ENCODE data around the gene TFF1.

TFF1 gene

DNA sequence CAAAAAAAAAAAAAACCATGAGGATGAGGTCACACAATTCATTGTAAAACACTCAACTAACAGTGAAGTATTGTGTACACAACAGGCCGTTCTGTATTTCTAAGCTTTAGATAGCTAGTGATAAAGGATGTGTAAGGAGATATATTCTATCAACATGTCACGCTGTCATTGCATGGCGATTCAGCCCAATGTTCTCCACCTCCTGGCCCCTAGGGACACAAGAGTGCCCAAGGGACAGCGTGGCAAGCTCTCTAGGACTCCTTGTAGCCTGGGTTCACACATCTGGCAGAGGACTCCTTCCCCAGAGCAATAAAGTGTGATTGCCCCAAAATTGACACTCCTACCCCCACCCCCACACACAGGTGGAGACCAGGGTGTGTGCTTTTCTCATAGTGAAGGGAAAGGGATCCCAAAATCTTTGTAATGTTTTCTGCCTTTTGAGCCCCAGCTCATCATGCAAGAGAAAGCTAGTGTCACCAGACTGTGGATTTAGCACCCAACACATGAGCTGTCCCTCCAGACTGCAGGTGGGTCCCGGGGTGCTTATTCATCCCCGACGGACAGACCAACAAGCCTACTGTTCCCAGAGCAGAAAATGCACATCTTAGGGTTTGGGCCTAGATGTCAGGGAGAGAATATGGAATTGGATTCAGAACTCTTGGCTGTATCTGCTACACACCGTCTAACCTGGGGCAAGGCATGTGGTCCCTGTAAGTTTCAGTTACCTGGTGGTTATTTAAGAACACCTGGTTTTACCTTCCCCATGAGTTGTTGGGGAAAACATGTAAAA lies 18.0 kb upstream of the TFF1 start:
- Histone ChIP-seq H3K4me3 (ENCODE audit: low read length) (no peak overlapping the region), H3K27ac (ENCODE audit: low read length) (no peak overlapping the region), H3K36me3 (replicated peaks; ENCODE audit: low read depth, low read length) (no peaks in the 10 kb centered on the region), H3K79me2 (ENCODE audit: low read length) (no peaks in the 10 kb centered on the region), H3K4me1 (ENCODE audit: low read length) (no peaks in the 10 kb centered on the region), H3K9ac (ENCODE audit: low read length) (no peak overlapping the region), H3K4me2 (ENCODE audit: low read length) (no peak overlapping the region), H3K27me3 (ENCODE audit: low read depth, low read length) (no peaks in the 10 kb centered on the region), H2AFZ (ENCODE audit: low read depth, low read length) (no peak overlapping the region), H3K9me3 (ENCODE audit: insufficient read depth, low read length) (peaks cover 6% of the 10 kb centered on the region; the same call in 1 of the 2 replicates), H4K20me1 (ENCODE audit: insufficient read depth, low read length) (no peaks in the 10 kb centered on the region)
- TF ChIP-seq, protein P1, sequence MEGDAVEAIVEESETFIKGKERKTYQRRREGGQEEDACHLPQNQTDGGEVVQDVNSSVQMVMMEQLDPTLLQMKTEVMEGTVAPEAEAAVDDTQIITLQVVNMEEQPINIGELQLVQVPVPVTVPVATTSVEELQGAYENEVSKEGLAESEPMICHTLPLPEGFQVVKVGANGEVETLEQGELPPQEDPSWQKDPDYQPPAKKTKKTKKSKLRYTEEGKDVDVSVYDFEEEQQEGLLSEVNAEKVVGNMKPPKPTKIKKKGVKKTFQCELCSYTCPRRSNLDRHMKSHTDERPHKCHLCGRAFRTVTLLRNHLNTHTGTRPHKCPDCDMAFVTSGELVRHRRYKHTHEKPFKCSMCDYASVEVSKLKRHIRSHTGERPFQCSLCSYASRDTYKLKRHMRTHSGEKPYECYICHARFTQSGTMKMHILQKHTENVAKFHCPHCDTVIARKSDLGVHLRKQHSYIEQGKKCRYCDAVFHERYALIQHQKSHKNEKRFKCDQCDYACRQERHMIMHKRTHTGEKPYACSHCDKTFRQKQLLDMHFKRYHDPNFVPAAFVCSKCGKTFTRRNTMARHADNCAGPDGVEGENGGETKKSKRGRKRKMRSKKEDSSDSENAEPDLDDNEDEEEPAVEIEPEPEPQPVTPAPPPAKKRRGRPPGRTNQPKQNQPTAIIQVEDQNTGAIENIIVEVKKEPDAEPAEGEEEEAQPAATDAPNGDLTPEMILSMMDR (IDR thresholded peaks at IDR 0.05; ENCODE audit: low read depth, low read length) = no peak
- no peak for TF ChIP-seq EZH2phosphoT487 (IDR thresholded peaks at IDR 0.05; ENCODE audit: low read depth)

DNA sequence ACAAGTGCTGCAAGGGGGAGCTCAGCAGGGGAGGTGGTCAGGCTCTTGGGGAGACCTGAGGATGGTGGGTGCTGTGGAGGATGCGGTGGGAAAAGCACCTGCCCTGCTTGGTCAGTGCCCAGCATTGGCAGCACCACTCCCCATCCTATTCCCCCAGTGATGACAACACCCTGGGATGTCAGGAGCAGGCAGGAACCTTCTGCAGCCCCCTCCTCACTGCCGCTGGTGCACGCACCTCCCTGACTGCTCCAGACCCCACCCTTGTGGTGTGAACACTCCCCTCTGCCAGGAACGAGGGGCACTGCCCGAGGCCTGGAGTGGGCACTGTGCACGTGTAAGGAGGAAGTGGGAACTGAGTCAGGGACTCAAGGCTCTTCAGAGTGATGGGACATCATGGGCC lies 17.0 kb upstream of the TFF1 start:
- H3K79me2 ChIP-seq (ENCODE audit: low read length) = no peaks in the 10 kb centered on the region
- no peak overlapping the region for H3K4me2 ChIP-seq (ENCODE audit: low read length)

DNA sequence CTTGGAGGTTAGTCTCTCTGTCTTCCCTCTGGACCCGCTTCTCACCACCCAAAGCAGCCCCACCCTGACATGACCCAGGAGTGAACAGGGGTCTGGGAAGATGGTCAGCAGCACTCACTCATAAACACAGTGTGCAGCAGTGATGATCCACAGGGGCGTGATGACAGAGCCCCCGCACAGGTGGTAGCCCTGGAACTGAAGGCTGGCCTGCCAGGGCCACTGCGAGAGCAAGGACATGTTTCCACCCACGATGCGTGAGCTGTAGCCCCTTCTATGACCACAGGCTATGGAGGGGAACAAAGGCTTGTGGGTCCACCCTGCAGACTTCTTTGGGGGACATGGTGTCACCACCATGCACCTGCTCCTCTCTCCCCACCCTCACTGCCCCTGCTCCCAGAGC lies 16.6 kb upstream of the TFF1 start:
- Histone ChIP-seq H3K4me1 (ENCODE audit: low read length) (no peaks in the 10 kb centered on the region), H4K20me1 (ENCODE audit: insufficient read depth, low read length) (no peaks in the 10 kb centered on the region), H3K4me2 (ENCODE audit: low read length) (no peak overlapping the region), H3K27me3 (ENCODE audit: low read depth, low read length) (no peaks in the 10 kb centered on the region), H3K9me3 (ENCODE audit: insufficient read depth, low read length) (peaks cover 6% of the 10 kb centered on the region; the same call in 1 of the 2 replicates), H3K36me3 (replicated peaks; ENCODE audit: low read depth, low read length) (no peaks in the 10 kb centered on the region), H3K9ac (ENCODE audit: low read length) (no peak overlapping the region), H3K79me2 (ENCODE audit: low read length) (no peaks in the 10 kb centered on the region), H2AFZ (ENCODE audit: low read depth, low read length) (no peak overlapping the region), H3K4me3 (ENCODE audit: low read length) (no peak overlapping the region), H3K27ac (ENCODE audit: low read length) (no peak overlapping the region)
- no peak for TF ChIP-seq EZH2phosphoT487 (IDR thresholded peaks at IDR 0.05; ENCODE audit: low read depth)
- TF ChIP-seq, protein P1 (IDR thresholded peaks at IDR 0.05; ENCODE audit: low read depth, low read length) = no peak

More for the DNA sequence above, 17.0 kb upstream of the TFF1 start:
- no peak overlapping the region for H2AFZ ChIP-seq (ENCODE audit: low read depth, low read length)
- H3K9ac ChIP-seq (ENCODE audit: low read length) = no peak overlapping the region
- no peaks in the 10 kb centered on the region for H3K4me1 ChIP-seq (ENCODE audit: low read length)
- peaks cover 6% of the 10 kb centered on the region; the same call in 1 of the 2 replicates for H3K9me3 ChIP-seq (ENCODE audit: insufficient read depth, low read length)
- no peak overlapping the region for H3K4me3 ChIP-seq (ENCODE audit: low read length)
- H4K20me1 ChIP-seq (ENCODE audit: insufficient read depth, low read length) = no peaks in the 10 kb centered on the region
- H3K27me3 ChIP-seq (ENCODE audit: low read depth, low read length) = no peaks in the 10 kb centered on the region
- no peak overlapping the region for H3K27ac ChIP-seq (ENCODE audit: low read length)
- no peak for TF ChIP-seq EZH2phosphoT487 (IDR thresholded peaks at IDR 0.05; ENCODE audit: low read depth)
- TF ChIP-seq, protein P1 (IDR thresholded peaks at IDR 0.05; ENCODE audit: low read depth, low read length) = no peak
- H3K36me3 ChIP-seq (replicated peaks; ENCODE audit: low read depth, low read length) = no peaks in the 10 kb centered on the region

DNA sequence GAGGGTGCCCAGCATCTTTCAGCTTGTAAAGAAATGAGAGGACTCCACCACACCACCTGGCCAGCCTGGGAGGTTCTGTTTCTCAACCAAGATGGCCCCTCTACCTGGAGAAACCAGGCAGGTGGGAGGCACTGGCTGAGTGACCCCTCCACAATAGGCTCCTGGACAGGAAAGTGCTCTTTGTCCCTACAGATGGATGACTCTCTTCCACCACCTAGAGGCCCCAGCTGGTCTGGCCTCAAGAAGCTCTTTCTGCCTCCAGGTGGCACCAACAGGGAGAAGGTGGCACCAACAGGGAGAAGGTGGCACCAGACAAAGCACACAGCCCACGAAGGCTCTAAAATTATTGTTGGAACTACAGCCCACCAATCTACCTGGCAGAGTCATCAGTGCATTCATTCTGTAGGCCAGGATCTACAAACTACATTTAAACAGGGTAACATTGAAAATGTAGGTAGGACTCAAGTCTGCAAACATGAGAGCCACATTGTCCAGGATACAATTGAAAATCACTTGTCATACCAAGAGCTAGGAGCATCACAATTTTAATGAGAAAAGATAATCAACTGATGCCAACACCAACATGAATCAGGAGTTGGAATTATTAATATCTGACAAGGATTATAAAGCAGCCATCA lies 15.1 kb upstream of the TFF1 start:
- Histone ChIP-seq H3K36me3 (replicated peaks; ENCODE audit: low read depth, low read length) (no peaks in the 10 kb centered on the region), H3K27ac (ENCODE audit: low read length) (no peak overlapping the region), H3K9me3 (ENCODE audit: insufficient read depth, low read length) (peaks cover 6% of the 10 kb centered on the region; the same call in 1 of the 2 replicates), H3K27me3 (ENCODE audit: low read depth, low read length) (no peaks in the 10 kb centered on the region), H3K4me1 (ENCODE audit: low read length) (no peaks in the 10 kb centered on the region), H3K4me3 (ENCODE audit: low read length) (no peak overlapping the region), H4K20me1 (ENCODE audit: insufficient read depth, low read length) (no peaks in the 10 kb centered on the region), H2AFZ (ENCODE audit: low read depth, low read length) (no peak overlapping the region), H3K79me2 (ENCODE audit: low read length) (no peaks in the 10 kb centered on the region), H3K4me2 (ENCODE audit: low read length) (no peak overlapping the region), H3K9ac (ENCODE audit: low read length) (no peak overlapping the region)
- TF ChIP-seq, protein P1 (IDR thresholded peaks at IDR 0.05; ENCODE audit: low read depth, low read length) = peak; percentile 59
- TF ChIP-seq EZH2phosphoT487 (IDR thresholded peaks at IDR 0.05; ENCODE audit: low read depth) = no peak

Data from OCI-LY3 (cell line).